NCI-H82 treated with DMSO at 0.1 percent for 48 hours (cell line): ENCODE results near the gene CYSLTR2.
"Not testable (repeated sequence)": the region's sequence is repeated elsewhere in the genome, so short reads cannot be mapped to it uniquely, and the experiment has no call there.

ENCODE experiments used
- DNase-seq: peaks from one replicate; lab custom pipeline; 2025; ENCODE audit not compliant: unreplicated experiment; lab: John Stamatoyannopoulos, UW

Gene CYSLTR2

GRCh38 chr13:48644951-48645350 is 8.8 kb upstream of the CYSLTR2 start:
- peak; percentile 86 for DNase-seq

GRCh38 chr13:48645845-48646244 is 7.9 kb upstream of the CYSLTR2 start:
- DNase-seq, result peak; percentile 99

- peak; percentile 12 for DNase-seq
These were observed 6.9 kb upstream of the CYSLTR2 start for GRCh38 chr13:48646791-48647190.

GRCh38 chr13:48647625-48648024 is 6.1 kb upstream of the CYSLTR2 start:
- DNase-seq, result peak; percentile 40

- DNase-seq, result no peak
These were observed 5.3 kb upstream of the CYSLTR2 start for GRCh38 chr13:48648446-48648845.

GRCh38 chr13:48652851-48653471 is 768 bp upstream of the CYSLTR2 start:
- DNase-seq, result no peak

GRCh38 chr13:48654511-48654910 is 782 bp downstream of the CYSLTR2 start:
- DNase-seq, result peak; percentile 79

GRCh38 chr13:48655291-48655690 is 1.6 kb downstream of the CYSLTR2 start:
- peak; percentile 62 for DNase-seq

- DNase-seq, result peak; percentile 98
These were observed 2.9 kb downstream of the CYSLTR2 start for GRCh38 chr13:48656608-48657007.

- DNase-seq, result no peak
These were observed 6.8 kb downstream of the CYSLTR2 start for GRCh38 chr13:48660361-48661076.

GRCh38 chr13:48661107-48661506 is 7.4 kb downstream of the CYSLTR2 start:
- DNase-seq, result peak; percentile 69

GRCh38 chr13:48662226-48662625 is 8.5 kb downstream of the CYSLTR2 start:
- DNase-seq, result no peak

GRCh38 chr13:48667136-48667535 is 13.4 kb downstream of the CYSLTR2 start:
- DNase-seq, result no peak

GRCh38 chr13:48671421-48671820 is 17.7 kb downstream of the CYSLTR2 start:
- not testable (repeated sequence) for DNase-seq

- DNase-seq, result no peak
These were observed 21.5 kb downstream of the CYSLTR2 start for GRCh38 chr13:48675247-48675646.

- no peak for DNase-seq
These were observed 24.6 kb downstream of the CYSLTR2 start for GRCh38 chr13:48678316-48678715.

GRCh38 chr13:48679941-48680680 is 26.4 kb downstream of the CYSLTR2 start:
- DNase-seq, result no peak

- no peak for DNase-seq
These were observed 27.1 kb downstream of the CYSLTR2 start for GRCh38 chr13:48680756-48681392.

- no peak for DNase-seq
These were observed 28.2 kb downstream of the CYSLTR2 start for GRCh38 chr13:48681905-48682304.

- no peak for DNase-seq
These were observed 28.7 kb downstream of the CYSLTR2 start for GRCh38 chr13:48682436-48682835.

- no peak for DNase-seq
These were observed 33.0 kb downstream of the CYSLTR2 start for GRCh38 chr13:48686636-48687210.
